ENCODE data around the gene IP6K2. TPM values are rescaled to one million over a fixed set of nuclear protein-coding genes. Genes with fewer than 3 reads are reported as not detected.

Gene IP6K2
- total RNA-seq, 4 donors from 2014 or later, result 16.9 to 31.8 (median 22.0) TPM

GRCh38 chr3:48687220-48687678 lies 29.8 kb downstream of the IP6K2 start:
- Histone ChIP-seq H3K27me3 (no peaks in the 10 kb centered on the region), H3K9me3 (no peaks in the 10 kb centered on the region), H3K36me3 (peaks cover 0 to 52% of the 10 kb centered on the region in 2 donors), H3K27ac (peak overlapping the region in 2 of 4 donors; percentile 9 to 90), H3K4me3 (no peak overlapping the region), H3K4me1 (peaks cover 30 to 36% of the 10 kb centered on the region in 2 donors)
- TF ChIP-seq, protein P1, sequence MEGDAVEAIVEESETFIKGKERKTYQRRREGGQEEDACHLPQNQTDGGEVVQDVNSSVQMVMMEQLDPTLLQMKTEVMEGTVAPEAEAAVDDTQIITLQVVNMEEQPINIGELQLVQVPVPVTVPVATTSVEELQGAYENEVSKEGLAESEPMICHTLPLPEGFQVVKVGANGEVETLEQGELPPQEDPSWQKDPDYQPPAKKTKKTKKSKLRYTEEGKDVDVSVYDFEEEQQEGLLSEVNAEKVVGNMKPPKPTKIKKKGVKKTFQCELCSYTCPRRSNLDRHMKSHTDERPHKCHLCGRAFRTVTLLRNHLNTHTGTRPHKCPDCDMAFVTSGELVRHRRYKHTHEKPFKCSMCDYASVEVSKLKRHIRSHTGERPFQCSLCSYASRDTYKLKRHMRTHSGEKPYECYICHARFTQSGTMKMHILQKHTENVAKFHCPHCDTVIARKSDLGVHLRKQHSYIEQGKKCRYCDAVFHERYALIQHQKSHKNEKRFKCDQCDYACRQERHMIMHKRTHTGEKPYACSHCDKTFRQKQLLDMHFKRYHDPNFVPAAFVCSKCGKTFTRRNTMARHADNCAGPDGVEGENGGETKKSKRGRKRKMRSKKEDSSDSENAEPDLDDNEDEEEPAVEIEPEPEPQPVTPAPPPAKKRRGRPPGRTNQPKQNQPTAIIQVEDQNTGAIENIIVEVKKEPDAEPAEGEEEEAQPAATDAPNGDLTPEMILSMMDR (IDR thresholded peaks at IDR 0.05 in 4 of 5, conservative IDR thresholded peaks at IDR 0.05 in 1 of 5), result no peak
- TF ChIP-seq POLR2A (IDR thresholded peaks at IDR 0.05), result no peak
- intact Hi-C loops (cut with DNase I; ENCODE audit: low total_unique reads) (loop anchor here (5.0 kb wide), 2 partner anchors 130 to 220 kb away; partner anchors contain the start of gene PFKFB4), in situ Hi-C loops (cut with MboI; ENCODE audit: low sequenced_read_pairs in 4 of 4) (no loop called here)
- ATAC-seq, result no peak
- no peak for DNase-seq

GRCh38 chr3:48686538-48687219 lies 30.3 kb downstream of the IP6K2 start:
- intact Hi-C loops (cut with DNase I; ENCODE audit: low total_unique reads), result loop anchor here (5.0 kb wide), 2 partner anchors 129 to 219 kb away; partner anchors contain the start of gene PFKFB4
- DNase-seq (no peak), ATAC-seq (peak in 1 of 2 donors; percentile 37)
- Histone ChIP-seq H3K4me1 (peaks cover 30 to 36% of the 10 kb centered on the region in 2 donors), H3K27me3 (no peaks in the 10 kb centered on the region), H3K9me3 (no peaks in the 10 kb centered on the region), H3K27ac (peak overlapping the region; percentile 73 to 92 (median 90)), H3K36me3 (peaks cover 0 to 52% of the 10 kb centered on the region in 2 donors), H3K4me3 (peak overlapping the region in 3 of 4 donors; percentile 69 to 96 (median 78))
- TF ChIP-seq, protein P1 (IDR thresholded peaks at IDR 0.05 in 4 of 5, conservative IDR thresholded peaks at IDR 0.05 in 1 of 5), result no peak
- TF ChIP-seq POLR2A (IDR thresholded peaks at IDR 0.05), result no peak
- in situ Hi-C loops (cut with MboI; ENCODE audit: low sequenced_read_pairs in 4 of 4), result no loop called here

DNA sequence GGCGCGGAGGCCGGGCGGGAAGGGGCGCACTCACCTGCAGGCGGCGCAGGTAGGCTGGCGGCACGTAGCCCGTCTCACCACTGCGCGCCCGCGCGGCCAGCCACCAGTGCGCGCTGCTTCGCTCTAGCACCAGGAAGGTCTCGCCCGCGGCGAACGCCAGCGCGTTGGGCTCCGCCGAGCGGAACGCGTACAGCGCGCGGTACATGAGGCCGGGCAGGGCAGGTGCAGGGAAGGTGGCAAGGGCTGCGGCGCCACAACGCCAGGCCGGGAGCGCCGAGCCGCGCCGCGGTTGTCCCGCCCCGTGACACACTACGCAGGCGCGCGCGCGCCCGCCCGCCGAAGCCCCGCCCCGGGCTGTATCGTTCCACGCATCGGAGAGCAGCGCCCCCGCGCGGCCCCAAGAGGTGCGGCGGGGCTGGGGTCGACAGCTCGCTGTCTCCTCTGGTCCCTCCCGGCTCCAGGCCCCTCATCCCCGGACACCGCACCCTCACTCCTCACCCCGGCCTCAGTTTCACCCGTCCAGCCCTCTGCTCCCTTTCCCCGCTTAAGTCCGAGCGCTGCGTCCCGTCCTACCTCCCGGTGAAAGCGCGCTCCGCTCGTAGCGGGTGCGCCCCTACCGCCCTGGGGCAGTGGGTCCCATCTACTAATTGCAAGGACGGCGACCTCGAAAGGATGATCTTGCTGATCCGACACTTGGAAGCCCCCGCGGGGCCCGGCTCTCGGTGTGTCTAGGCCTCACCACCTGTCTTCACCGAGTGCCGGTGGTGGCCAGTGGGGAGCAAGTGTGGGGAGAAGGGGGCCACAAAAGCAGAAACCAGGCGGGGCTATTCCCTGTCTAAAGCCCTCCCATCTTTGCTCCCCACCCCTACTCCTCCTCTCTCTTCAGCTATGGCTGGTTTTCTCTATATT lies 31.2 kb downstream of the IP6K2 start, which contains the start of gene NCKIPSD:
Gene NCKIPSD (minus strand): TSS at position 313 of the 909 bp plus-strand sequence. CDS start 108 bp downstream, at position 205.
- H3K27me3 ChIP-seq, result no peaks in the 10 kb centered on the region
- peaks cover 0 to 53% of the 10 kb centered on the region in 2 donors for H3K36me3 ChIP-seq
- in situ Hi-C loops (cut with MboI; ENCODE audit: low sequenced_read_pairs in 4 of 4), result no loop called here
- H3K4me3 ChIP-seq, result peak within 1 kb of the TSS; percentile 69 to 96 (median 84)
- DNase-seq (peak; percentile 66 to 82), ATAC-seq (peak; percentile 92 to 95)
- H3K9me3 ChIP-seq, result no peaks in the 10 kb centered on the region
- peaks cover 30 to 36% of the 10 kb centered on the region in 2 donors for H3K4me1 ChIP-seq
- intact Hi-C loops (cut with DNase I; ENCODE audit: low total_unique reads), result loop anchor here (1.0 to 5.0 kb wide), 5 partner anchors 31 to 219 kb away; partner anchors contain the start of genes IP6K2, PFKFB4 and SLC26A6
- TF ChIP-seq, protein P1 (IDR thresholded peaks at IDR 0.05 in 4 of 5, conservative IDR thresholded peaks at IDR 0.05 in 1 of 5), result peak; percentile 64 to 96 (median 90)
- TF ChIP-seq POLR2A (IDR thresholded peaks at IDR 0.05), result peak; percentile 62 to 77
- H3K27ac ChIP-seq, result peak within 1 kb of the TSS; percentile 73 to 92 (median 90)

GRCh38 chr3:48685293-48685602 lies 31.8 kb downstream of the IP6K2 start:
- H3K36me3 ChIP-seq, result peaks cover 0 to 53% of the 10 kb centered on the region in 2 donors
- H3K27ac ChIP-seq, result peak overlapping the region; percentile 73 to 92 (median 90)
- peaks cover 30 to 36% of the 10 kb centered on the region in 2 donors for H3K4me1 ChIP-seq
- no peaks in the 10 kb centered on the region for H3K9me3 ChIP-seq
- intact Hi-C loops (cut with DNase I; ENCODE audit: low total_unique reads) (loop anchor here (1.0 to 5.0 kb wide), 5 partner anchors 32 to 218 kb away; partner anchors contain the start of genes IP6K2, PFKFB4 and SLC26A6), in situ Hi-C loops (cut with MboI; ENCODE audit: low sequenced_read_pairs in 4 of 4) (no loop called here)
- no peak for DNase-seq
- H3K4me3 ChIP-seq, result peak overlapping the region; percentile 69 to 96 (median 84)
- ATAC-seq, result no peak
- TF ChIP-seq, protein P1 (IDR thresholded peaks at IDR 0.05 in 4 of 5, conservative IDR thresholded peaks at IDR 0.05 in 1 of 5), result no peak
- TF ChIP-seq POLR2A (IDR thresholded peaks at IDR 0.05), result no peak
- H3K27me3 ChIP-seq, result no peaks in the 10 kb centered on the region
